K562 (cell line): ENCODE measurements around the gene ACTR3C. TPM values are rescaled to one million over a fixed set of nuclear protein-coding genes. Genes with fewer than 3 reads are reported as not detected.

ENCODE experiments used
- ATF7 ChIP-seq: fragments of 450-650 bp; IDR thresholded peaks from 2 replicates; pipeline ENCODE4 v1.7.1; 2014; ENCODE audit warnings: mild to moderate bottlenecking, moderate library complexity
- BACH1 ChIP-seq: fragments of 200-800 bp; sonication (Bioruptor generic); IDR thresholded peaks from 2 replicates; pipeline ENCODE4 v1.6.1; 2016; ENCODE audit warnings: missing genetic modification characterization, missing compliant biosample characterization
- FIP1L1 ChIP-seq: fragments of 200-400 bp; formaldehyde crosslinking; IDR thresholded peaks from 2 replicates; pipeline ENCODE4 v1.6.1; 2018; ENCODE audit warnings: mild to moderate bottlenecking, low read depth, low read length; ENCODE audit not compliant: poor library complexity, severe bottlenecking
- FOXK2 ChIP-seq, 2 experiments: fragments of 450-650 bp; IDR thresholded peaks in 1 of 2; conservative IDR thresholded peaks in 1 of 2; 2 replicates each; pipeline ENCODE4 v1.6.1; 2016; ENCODE audit warnings: low read depth in 2 of 2, mild to moderate bottlenecking in 1 of 2
- HDAC8 ChIP-seq: fragments of 450-650 bp; IDR thresholded peaks from 2 replicates; pipeline ENCODE4 v1.6.1; 2016; ENCODE audit warnings: mild to moderate bottlenecking, missing genetic modification characterization, moderate library complexity, missing compliant biosample characterization
- HDGF ChIP-seq: fragments of 450-650 bp; IDR thresholded peaks from 2 replicates; pipeline ENCODE4 v1.6.1; 2016
- ILK ChIP-seq: fragments of 450-650 bp; IDR thresholded peaks from 2 replicates; pipeline ENCODE4 v1.6.1; 2016; ENCODE audit warnings: missing genetic modification characterization, low read depth, mild to moderate bottlenecking, missing compliant biosample characterization, moderate library complexity, borderline replicate concordance
- PCBP2 ChIP-seq: fragments of 200-400 bp; formaldehyde crosslinking; IDR thresholded peaks from 2 replicates; pipeline ENCODE4 v1.6.1; 2018; ENCODE audit warnings: low read length, low read depth, mild to moderate bottlenecking, moderate library complexity; ENCODE audit not compliant: poor library complexity, severe bottlenecking
- PHB ChIP-seq: fragments of 250-450 bp; sonication (Bioruptor Pico); IDR thresholded peaks from 2 replicates; pipeline ENCODE4 v1.5.0; 2021
- PHF20 ChIP-seq: fragments of 450-650 bp; IDR thresholded peaks from 2 replicates; pipeline ENCODE4 v1.6.1; 2018; ENCODE audit not compliant: partially characterized antibody
- POLR2A ChIP-seq: fragments of 450-650 bp; conservative IDR thresholded peaks from 2 replicates; pipeline ENCODE4 v1.6.1; 2016
- RBM15 ChIP-seq: fragments of 200-400 bp; formaldehyde crosslinking; IDR thresholded peaks from 2 replicates; pipeline ENCODE4 v1.6.1; 2018; ENCODE audit warnings: mild to moderate bottlenecking, low read length, moderate library complexity; ENCODE audit not compliant: insufficient read depth
- RBM22 ChIP-seq: fragments of 200-400 bp; formaldehyde crosslinking; IDR thresholded peaks from 2 replicates; pipeline ENCODE4 v1.6.1; 2018; ENCODE audit warnings: low read length, low read depth; ENCODE audit not compliant: poor library complexity, severe bottlenecking
- STAT6 ChIP-seq: sonication (generic); formaldehyde crosslinking; IDR thresholded peaks from 2 replicates; pipeline ENCODE4 v1.8.1; 2023; ENCODE audit warnings: mild to moderate bottlenecking, missing genetic modification reagents
- TCFL5 ChIP-seq: fragments of 250-450 bp; sonication (Bioruptor Pico); conservative IDR thresholded peaks from 2 replicates; pipeline ENCODE4 v1.6.1; 2021; ENCODE audit warnings: mild to moderate bottlenecking, moderate library complexity, matching md5 sums
- TEAD1 ChIP-seq, 2 experiments: fragments of 450-650 bp in 1 of 2; sonication (generic) in 1 of 2; formaldehyde crosslinking; IDR thresholded peaks; 2 replicates each; pipeline versions ENCODE4 v1.4.0 to v1.8.0; 2020 to 2022; ENCODE audit warnings: mild to moderate bottlenecking in 2 of 2, missing genetic modification reagents in 1 of 2
- TEAD2 ChIP-seq: fragments of 450-650 bp; IDR thresholded peaks from 2 replicates; pipeline ENCODE4 v1.6.1; 2016; ENCODE audit warnings: missing genetic modification characterization, control low read depth, missing compliant biosample characterization
- TFE3 ChIP-seq: fragments of 450-650 bp; formaldehyde crosslinking; IDR thresholded peaks from 2 replicates; pipeline ENCODE4 v1.4.0; 2020; ENCODE audit warnings: mild to moderate bottlenecking, mixed read lengths
- XRCC4 ChIP-seq: IDR thresholded peaks from one replicate; pipeline ENCODE4 v1.6.1; 2011; ENCODE audit not compliant: insufficient read depth, insufficient read length; ENCODE audit errors: extremely low read depth
- YY1 ChIP-seq, 3 experiments: IDR thresholded peaks; 2 replicates each; pipeline ENCODE4 v1.6.1; 2011; ENCODE audit warnings: low read length in 2 of 3, mild to moderate bottlenecking in 2 of 3, moderate library complexity in 2 of 3, borderline replicate concordance in 1 of 3, control low read depth in 1 of 3, low read depth in 1 of 3; ENCODE audit not compliant: insufficient read depth in 3 of 3, insufficient replicate concordance in 2 of 3, control insufficient read depth in 1 of 3, insufficient read length in 1 of 3; ENCODE audit errors: extremely low read depth in 1 of 3
- ZBTB17 ChIP-seq: fragments of 450-650 bp; formaldehyde crosslinking; IDR thresholded peaks from 2 replicates; pipeline ENCODE4 v1.4.0; 2020; ENCODE audit warnings: mild to moderate bottlenecking
- ZNF165 ChIP-seq: fragments of 250-450 bp; sonication (Bioruptor Pico); IDR thresholded peaks from 2 replicates; pipeline ENCODE4 v1.4.0; 2020; ENCODE audit warnings: borderline replicate concordance
- ZNF41 ChIP-seq: fragments of 250-450 bp; sonication (Bioruptor Pico); conservative IDR thresholded peaks from 2 replicates; pipeline ENCODE4 v1.4.0; 2020; ENCODE audit warnings: mild to moderate bottlenecking
- ZNF644 ChIP-seq: fragments of 200-800 bp; sonication (Bioruptor generic); IDR thresholded peaks from 2 replicates; pipeline ENCODE4 v1.6.1; 2016; ENCODE audit warnings: low read depth, missing genetic modification characterization, missing compliant biosample characterization
- polyA plus RNA-seq, 8 experiments: library from polyadenylated mRNA; depleted of rRNA in 4 of 8; stranded (reverse) in 5 of 8; unstranded in 3 of 8; fragments of >200 nt; fragmentation: Nextera tagmentation in 2 of 8; fragmentation: Illumina TruSeq in 1 of 8; extraction: Ambion mirVana in 2 of 8; extraction: Trizol in 1 of 8; gene quantifications; 2 replicates each; pipeline versions ENCODE4 v1.2.1 to v1.2.3, GENCODE V29; 2011 to 2014; ENCODE audit warnings: inconsistent platforms in 1 of 8, missing spikeins in 1 of 8
- total RNA-seq, 7 experiments: library from RNA; depleted of rRNA in 6 of 7; stranded (reverse); fragments of >200 nt in 6 of 7; fragmentation: Illumina TruSeq in 2 of 7; extraction: Trizol in 2 of 7; gene quantifications; 2 replicates each; pipeline versions ENCODE4 v1.2.1 to v1.2.3, GENCODE V29; 2011 to 2021; ENCODE audit warnings: low replicate concordance in 1 of 7

The ACTR3C gene
- total and polyA plus RNA-seq, 9 of the 15 experiments (the other 6 are each of a cell fraction or from before 2014, with no cell fraction given): 9.0 to 35.4 (median 13.3) TPM

GRCh38 chr7:150322114-150322832 is 1.1 kb downstream of the ACTR3C start (continued):
- no peak for TF ChIP-seq RBM15
- TF ChIP-seq PHF20: no peak
- no peak; the same call in none of the 2 replicates for TF ChIP-seq HDGF
- no peak; the same call in 1 of the 2 replicates for TF ChIP-seq POLR2A
- TF ChIP-seq ZNF41 (CRISPR knock-in tag): peak; percentile 70; the same call in 1 of the 2 replicates
- TF ChIP-seq TEAD2 (tag): peak; percentile 89
- TF ChIP-seq TFE3 (CRISPR knock-in tag): peak; percentile 27; the same call in 1 of the 2 replicates
- peak; percentile 88; the same call in 1 of the 2 replicates for TF ChIP-seq HDAC8 (tag)
- TF ChIP-seq ZNF165 (CRISPR knock-in tag): peak; percentile 94
- no peak for TF ChIP-seq STAT6 (CRISPR knock-in tag)
- peak; percentile 94; the same call in 1 of the 2 replicates for TF ChIP-seq ZBTB17
- TF ChIP-seq ILK: peak; percentile 84
- no peak for TF ChIP-seq PCBP2
- TF ChIP-seq YY1 (IDR thresholded peaks at IDR 0.05; ENCODE audit: borderline replicate concordance in 1 of 3, control insufficient read depth in 1 of 3, extremely low read depth in 1 of 3, insufficient read depth in 3 of 3, insufficient read length in 1 of 3, insufficient replicate concordance in 2 of 3, low read depth in 1 of 3, low read length in 2 of 3): peak; percentile 33 to 87 (median 67)
- TF ChIP-seq XRCC4: no peak
- TF ChIP-seq BACH1 (tag): peak; percentile 87
- no peak for TF ChIP-seq FIP1L1
- peak; percentile 8; the same call in 1 of the 2 replicates for TF ChIP-seq ATF7
- no peak for TF ChIP-seq RBM22
- peak in 1 of 2 experiments; percentile 81; a peak in 2 of 4 replicates for TF ChIP-seq TEAD1 (CRISPR knock-in tag; IDR thresholded peaks at IDR 0.05)
- TF ChIP-seq ZNF644 (tag): peak; percentile 71; the same call in 1 of the 2 replicates
- 0 out of 2 replicates have a peak, but pooled peaks have one; percentile 49 for TF ChIP-seq TCFL5 (CRISPR knock-in tag)
- peak; percentile 68 to 74; a peak in 3 of 4 replicates for TF ChIP-seq FOXK2 (conservative IDR thresholded peaks at IDR 0.05 in 1 of 2, IDR thresholded peaks at IDR 0.05 in 1 of 2; ENCODE audit: low read depth in 2 of 2)
- TF ChIP-seq PHB: 0 out of 2 replicates have a peak, but pooled peaks have one; percentile 7
